HepG2 (cell line): ENCODE measurements around the gene PAXIP1. TPM values are rescaled to one million over a fixed set of nuclear protein-coding genes. Genes with fewer than 3 reads are reported as not detected.

Source experiments
- AGO1 ChIP-seq: fragments of 200-400 bp; formaldehyde crosslinking; IDR thresholded peaks from 2 replicates; pipeline ENCODE4 v1.6.1; 2017; ENCODE audit warnings: mild to moderate bottlenecking, low read depth, low read length, moderate library complexity; ENCODE audit not compliant: poor library complexity, severe bottlenecking
- ASH2L ChIP-seq: fragments of 300-600, 200-600 bp; sonication (generic); IDR thresholded peaks from 2 replicates; pipeline ENCODE4 v1.7.0; 2017; ENCODE audit warnings: low read depth, mild to moderate bottlenecking, moderate library complexity, mixed read lengths, low read length; ENCODE audit not compliant: insufficient read length
- FOXA3 ChIP-seq: IDR thresholded peaks from 2 replicates; pipeline ENCODE4 v1.6.1; 2016; ENCODE audit warnings: missing genetic modification reagents, missing compliant biosample characterization
- HBP1 ChIP-seq: IDR thresholded peaks from 2 replicates; pipeline ENCODE4 v1.6.1; 2016; ENCODE audit warnings: low read depth, control low read depth
- JUN ChIP-seq: sonication (generic); formaldehyde crosslinking; IDR thresholded peaks from 2 replicates; pipeline ENCODE4 v1.4.0; 2020; ENCODE audit warnings: mild to moderate bottlenecking, missing genetic modification reagents
- KMT2A ChIP-seq: sonication (generic); formaldehyde crosslinking; IDR thresholded peaks from 2 replicates; pipeline ENCODE4 v1.4.0; 2020; ENCODE audit warnings: missing genetic modification reagents
- MEF2D ChIP-seq: sonication (generic); formaldehyde crosslinking; IDR thresholded peaks from 2 replicates; pipeline ENCODE4 v1.5.1; 2020; ENCODE audit warnings: mild to moderate bottlenecking, missing genetic modification reagents
- RERE ChIP-seq: IDR thresholded peaks from 2 replicates; pipeline ENCODE4 v1.6.1; 2016; ENCODE audit warnings: low read depth, missing genetic modification reagents, missing compliant biosample characterization
- RFXAP ChIP-seq: sonication (generic); formaldehyde crosslinking; IDR thresholded peaks from 2 replicates; pipeline ENCODE4 v1.4.0; 2020; ENCODE audit warnings: missing genetic modification reagents, borderline replicate concordance
- SP2 ChIP-seq: sonication (generic); formaldehyde crosslinking; IDR thresholded peaks from 2 replicates; pipeline ENCODE4 v1.5.1; 2020; ENCODE audit warnings: mild to moderate bottlenecking, missing genetic modification reagents
- ZBTB46 ChIP-seq: sonication (generic); formaldehyde crosslinking; IDR thresholded peaks from 2 replicates; pipeline ENCODE4 v1.4.0; 2020; ENCODE audit warnings: mild to moderate bottlenecking, missing genetic modification reagents, borderline replicate concordance
- ZNF280D ChIP-seq: sonication (generic); formaldehyde crosslinking; IDR thresholded peaks from 2 replicates; pipeline ENCODE4 v1.5.1; 2020; ENCODE audit warnings: mild to moderate bottlenecking, missing genetic modification reagents
- ZNF432 ChIP-seq: sonication (generic); formaldehyde crosslinking; IDR thresholded peaks from 2 replicates; pipeline ENCODE4 v1.5.0; 2020; ENCODE audit warnings: missing genetic modification reagents, mild to moderate bottlenecking, borderline replicate concordance
- ZNF724P ChIP-seq: sonication (generic); formaldehyde crosslinking; IDR thresholded peaks from 2 replicates; pipeline ENCODE4 v1.8.0; 2022; ENCODE audit warnings: missing genetic modification reagents, borderline replicate concordance
- ZNF737 ChIP-seq: sonication (generic); formaldehyde crosslinking; IDR thresholded peaks from 2 replicates; pipeline ENCODE4 v1.5.0; 2020; ENCODE audit warnings: missing genetic modification reagents, mild to moderate bottlenecking, borderline replicate concordance
- polyA plus RNA-seq, 8 experiments: library from polyadenylated mRNA; depleted of rRNA in 3 of 8; stranded (reverse) in 7 of 8; unstranded in 1 of 8; fragments of >200 nt; fragmentation: Illumina TruSeq in 4 of 8; extraction: Trizol in 4 of 8; gene quantifications; 2 replicates each; pipeline versions ENCODE4 v1.2.1 to v1.2.3, GENCODE V29; 2011 to 2016; ENCODE audit warnings: low read depth in 4 of 8, missing spikeins in 1 of 8, mixed read lengths in 1 of 8; ENCODE audit not compliant: insufficient read depth in 1 of 8
- total RNA-seq, 5 experiments: library from RNA; depleted of rRNA; stranded (reverse); fragments of >200 nt; fragmentation: Illumina TruSeq; extraction: Trizol; gene quantifications; 2 replicates each; pipeline ENCODE4 v1.2.3, GENCODE V29; 2016; ENCODE audit warnings: low read depth in 1 of 5

The PAXIP1 gene
- total and polyA plus RNA-seq, 2 of the 13 experiments (the other 11 are each of a cell fraction or from before 2014, with no cell fraction given): 11.6 to 16.2 TPM

GRCh38 chr7:154928136-154929005 is 74.6 kb downstream of the PAXIP1 start (continued):
- peak; percentile 71; the same call in 1 of the 2 replicates for TF ChIP-seq HBP1 (CRISPR knock-in tag)
- TF ChIP-seq ZBTB46 (CRISPR knock-in tag): no peak
- 0 out of 2 replicates have a peak, but pooled peaks have one; percentile 27 for TF ChIP-seq RFXAP (CRISPR knock-in tag)
- TF ChIP-seq ZNF432: no peak
- 0 out of 2 replicates have a peak, but pooled peaks have one; percentile 62 for TF ChIP-seq ZNF737 (CRISPR knock-in tag)
- no peak for TF ChIP-seq RERE (CRISPR knock-in tag)
- no peak for TF ChIP-seq JUN (CRISPR knock-in tag)
- TF ChIP-seq AGO1: no peak
- no peak for TF ChIP-seq MEF2D
- no peak for TF ChIP-seq ZNF280D (CRISPR knock-in tag)
- TF ChIP-seq SP2: no peak
- 0 out of 2 replicates have a peak, but pooled peaks have one; percentile 2 for TF ChIP-seq FOXA3 (CRISPR knock-in tag)
- TF ChIP-seq ASH2L: peak; percentile 45
- TF ChIP-seq ZNF724P (CRISPR knock-in tag): no peak
- TF ChIP-seq KMT2A (CRISPR knock-in tag): peak; percentile 60; the same call in 1 of the 2 replicates
